HG03095 (cell line): Measurements from ENCODE around the gene ACTN1.

Experiments used
- ATAC-seq: cut with Tn5 transposase; IDR thresholded peaks from one replicate; pipeline ENCODE4 v1.9.1; 2021; ENCODE audit warnings: moderate library complexity; ENCODE audit not compliant: unreplicated experiment

The ACTN1 gene

DNA sequence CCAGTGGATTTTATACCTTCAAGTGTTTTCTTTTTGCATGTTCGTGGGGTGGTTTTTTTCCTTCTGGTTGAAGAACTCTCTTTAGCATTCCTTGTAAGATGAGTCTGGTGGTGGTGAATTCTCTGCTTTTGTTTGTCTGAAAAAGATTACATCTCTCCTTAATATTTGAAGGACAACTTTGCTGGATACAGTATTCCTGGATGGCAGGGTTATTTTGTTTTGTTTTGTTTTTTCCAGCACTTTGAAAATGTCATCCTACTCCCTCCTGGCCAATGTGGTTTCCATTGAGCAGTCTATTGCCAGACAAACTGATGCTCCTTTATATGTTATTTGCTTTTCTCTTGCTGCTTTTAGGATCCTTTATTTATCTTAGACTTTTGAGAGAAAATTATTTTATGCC, 143.0 kb downstream of the ACTN1 start:
- ATAC-seq, result no peak

- no peak for ATAC-seq
Measured at GRCh38 chr14:68834816-68835215, 144.3 kb downstream of the ACTN1 start.

DNA sequence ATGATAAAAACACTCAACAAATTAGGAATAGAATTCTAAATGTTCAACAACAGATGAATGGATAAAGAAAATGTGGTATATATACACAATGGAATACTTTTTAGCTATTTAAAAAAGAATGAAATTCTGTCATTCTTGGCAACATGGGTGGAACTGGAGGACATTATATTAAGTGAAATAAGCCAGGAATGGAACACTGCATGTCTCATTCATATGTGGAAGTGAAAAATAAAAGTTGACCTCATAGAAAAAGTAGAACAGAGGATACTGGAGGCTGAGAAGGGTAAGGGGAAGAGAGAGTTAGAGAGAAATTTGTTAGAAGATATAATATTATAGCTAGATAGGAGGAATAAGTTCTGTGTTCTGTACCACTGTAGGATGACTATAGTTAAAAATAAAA, 150.4 kb downstream of the ACTN1 start:
- no peak for ATAC-seq

GRCh38 chr14:68825729-68826128, 153.4 kb downstream of the ACTN1 start:
- no peak for ATAC-seq

DNA sequence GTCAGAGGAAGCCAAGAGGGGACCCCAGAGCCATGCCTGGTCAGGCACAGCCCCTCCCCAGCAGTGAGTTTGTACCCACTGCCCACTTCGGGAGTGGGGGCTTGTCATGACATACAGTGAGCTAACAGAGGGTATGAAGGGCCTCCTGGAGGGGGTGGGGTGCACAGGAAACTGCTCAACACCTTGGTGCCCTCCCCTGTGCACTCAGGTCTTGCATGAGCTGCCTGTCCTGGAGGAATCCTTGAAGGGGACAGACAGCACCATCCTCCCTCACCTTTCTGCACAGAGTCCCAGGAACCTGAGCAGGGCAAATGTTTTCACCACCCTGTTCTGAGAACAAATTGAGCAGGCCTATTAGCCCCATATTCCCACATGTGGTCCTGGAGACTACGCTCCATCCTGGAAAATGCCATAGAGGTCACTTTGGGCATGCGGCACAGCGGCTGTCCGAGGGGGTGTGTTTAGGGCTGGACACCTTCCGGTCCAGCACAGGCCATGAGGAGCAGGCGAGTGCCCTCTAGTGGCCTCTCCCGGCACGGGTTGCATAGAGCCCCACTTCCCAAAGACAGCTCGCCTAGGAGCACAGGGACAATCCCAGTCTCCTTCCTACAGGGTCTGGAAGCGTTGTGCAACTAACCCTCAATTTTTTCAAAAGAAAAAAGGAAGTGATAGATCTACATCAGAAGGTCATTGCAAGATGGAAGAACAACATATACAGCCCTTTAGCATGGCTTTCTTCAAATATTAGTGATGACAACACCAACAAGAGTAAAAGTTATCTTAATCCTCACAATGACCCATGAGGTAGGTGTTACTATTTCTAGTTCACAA, 154.4 kb downstream of the ACTN1 start:
- no peak for ATAC-seq

GRCh38 chr14:68824207-68824516, 154.9 kb downstream of the ACTN1 start:
- ATAC-seq, result no peak
